WTC11 (cell line): ENCODE data around the gene TMEM80. TPM values are rescaled to one million over a fixed set of nuclear protein-coding genes. Genes with fewer than 3 reads are reported as not detected.

Experiments used
- ATAC-seq: fragments of 200-7000 bp; cut with Tn5 transposase; 2 replicates; pipeline ENCODE4 v1.10.0; 2021; ENCODE audit warnings: mild to moderate bottlenecking, moderate library complexity
- Bru-seq: library from RNA; stranded (reverse); fragments of 400-500 nt; gene quantifications from one replicate; lab custom pipeline; 2021; lab: Mats Ljungman, UMichigan
- CTCF ChIA-PET: fragments of 300-600 bp; sonication (Branson Sonifier 250); formaldehyde crosslinking; loops from one replicate; lab custom pipeline; 2021; ENCODE audit warnings: antibody characterized with exemption; lab: Charles Lee
- POLR2A ChIA-PET: fragments of 350-600 bp; sonication (Branson Sonifier 250); formaldehyde crosslinking; loops from one replicate; lab custom pipeline; 2021; ENCODE audit warnings: antibody characterized with exemption; lab: Charles Lee
- DNase-seq: peaks from one replicate; pipeline ENCODE4 v3.0.0; 2021; ENCODE audit warnings: low spot score
- H3K27ac Mint-ChIP-seq: 2 replicates; pipeline ENCODE4 v1.8.0; 2021; ENCODE audit warnings: mixed read lengths
- H3K27me3 Mint-ChIP-seq: 2 replicates; pipeline ENCODE4 v1.8.0; 2021; ENCODE audit warnings: low read depth, mild to moderate bottlenecking, moderate library complexity, mixed read lengths
- H3K36me3 Mint-ChIP-seq: 2 replicates; pipeline ENCODE4 v1.8.0; 2021; ENCODE audit warnings: mixed read lengths
- H3K4me1 Mint-ChIP-seq: 2 replicates; pipeline ENCODE4 v1.8.0; 2022; ENCODE audit warnings: mixed read lengths
- H3K4me3 Mint-ChIP-seq: 2 replicates; pipeline ENCODE4 v1.8.0; 2021; ENCODE audit warnings: mild to moderate bottlenecking, moderate library complexity, mixed read lengths
- H3K9me3 Mint-ChIP-seq: 2 replicates; pipeline ENCODE4 v1.8.0; 2021; ENCODE audit warnings: mixed read lengths
- ELF4 ChIP-seq: sonication (generic); formaldehyde crosslinking; IDR thresholded peaks from 2 replicates; pipeline ENCODE4 v1.8.1; 2022; ENCODE audit warnings: low read depth, mild to moderate bottlenecking, moderate library complexity, missing genetic modification reagents
- ESRRA ChIP-seq: sonication (generic); formaldehyde crosslinking; IDR thresholded peaks from 2 replicates; pipeline ENCODE4 v1.8.1; 2022; ENCODE audit warnings: mild to moderate bottlenecking, missing genetic modification reagents, borderline replicate concordance
- ETV6 ChIP-seq: sonication (generic); formaldehyde crosslinking; IDR thresholded peaks from 2 replicates; pipeline ENCODE4 v1.8.1; 2022; ENCODE audit warnings: mild to moderate bottlenecking, missing genetic modification reagents
- FOXK1 ChIP-seq: sonication (generic); formaldehyde crosslinking; IDR thresholded peaks from 2 replicates; pipeline ENCODE4 v1.8.0; 2022; ENCODE audit warnings: mild to moderate bottlenecking, moderate library complexity, missing genetic modification reagents
- FOXP1 ChIP-seq: sonication (generic); formaldehyde crosslinking; IDR thresholded peaks from 2 replicates; pipeline ENCODE4 v1.8.0; 2022; ENCODE audit warnings: missing genetic modification reagents, mild to moderate bottlenecking, moderate library complexity, borderline replicate concordance
- HMGA2 ChIP-seq: fragments of 250-450 bp; sonication (Bioruptor Pico); IDR thresholded peaks from 2 replicates; pipeline ENCODE4 v1.4.0; 2021; ENCODE audit warnings: mild to moderate bottlenecking, moderate library complexity
- JUN ChIP-seq: sonication (generic); formaldehyde crosslinking; IDR thresholded peaks from 2 replicates; pipeline ENCODE4 v1.8.0; 2023; ENCODE audit warnings: mild to moderate bottlenecking, missing genetic modification reagents
- MXD4 ChIP-seq: fragments of 250-450 bp; sonication (Bioruptor Pico); IDR thresholded peaks from 2 replicates; pipeline ENCODE4 v1.8.0; 2021; ENCODE audit warnings: mild to moderate bottlenecking, moderate library complexity, borderline replicate concordance
- MYBL2 ChIP-seq: sonication (generic); formaldehyde crosslinking; IDR thresholded peaks from 2 replicates; pipeline ENCODE4 v1.8.1; 2023; ENCODE audit warnings: mild to moderate bottlenecking, moderate library complexity, missing genetic modification reagents
- NR1H2 ChIP-seq: sonication (generic); formaldehyde crosslinking; IDR thresholded peaks from 2 replicates; pipeline ENCODE4 v1.9.0; 2021; ENCODE audit warnings: mild to moderate bottlenecking, moderate library complexity, missing genetic modification reagents
- SMAD3 ChIP-seq: sonication (generic); formaldehyde crosslinking; IDR thresholded peaks from 2 replicates; pipeline ENCODE4 v1.8.0; 2022; ENCODE audit warnings: missing genetic modification reagents, mild to moderate bottlenecking, borderline replicate concordance
- SP1 ChIP-seq: sonication (generic); formaldehyde crosslinking; conservative IDR thresholded peaks from 2 replicates; pipeline ENCODE4 v1.8.1; 2022; ENCODE audit warnings: missing genetic modification reagents
- TEAD1 ChIP-seq: sonication (generic); formaldehyde crosslinking; IDR thresholded peaks from 2 replicates; pipeline ENCODE4 v1.8.0; 2022; ENCODE audit warnings: mild to moderate bottlenecking, missing genetic modification reagents
- ZNF138 ChIP-seq: sonication (generic); formaldehyde crosslinking; conservative IDR thresholded peaks from 2 replicates; pipeline ENCODE4 v1.8.1; 2022; ENCODE audit warnings: mild to moderate bottlenecking, moderate library complexity, missing genetic modification reagents
- ZNF232 ChIP-seq: sonication (generic); formaldehyde crosslinking; IDR thresholded peaks from 2 replicates; pipeline ENCODE4 v1.8.0; 2022; ENCODE audit warnings: mild to moderate bottlenecking, missing genetic modification reagents
- ZNF396 ChIP-seq: fragments of 250-450 bp; sonication (Bioruptor Pico); IDR thresholded peaks from 2 replicates; pipeline ENCODE4 v1.8.0; 2021; ENCODE audit warnings: mild to moderate bottlenecking, moderate library complexity, borderline replicate concordance
- ZNF416 ChIP-seq: fragments of 250-450 bp; sonication (Bioruptor Pico); IDR thresholded peaks from 2 replicates; pipeline ENCODE4 v1.9.0; 2021; ENCODE audit warnings: mild to moderate bottlenecking, inconsistent platforms
- long read RNA-seq, 3 experiments: library from RNA in 1 of 3; library from capped mRNA in 1 of 3; library from polyadenylated mRNA in 1 of 3; unstranded in 2 of 3; stranded (forward) in 1 of 3; transcript quantifications; one replicate each; pipeline ENCODE4 v2.0.0, GENCODE V29; 2021
- total RNA-seq: library from RNA; stranded (reverse); gene quantifications from 3 replicates; pipeline ENCODE4 v1.2.3, GENCODE V29; 2021
- TF ChIP-seq, protein P1 (sequence below): sonication (generic); formaldehyde crosslinking; IDR thresholded peaks from 2 replicates; pipeline ENCODE4 v1.8.0; 2022; ENCODE audit warnings: missing genetic modification reagents
- TF ChIP-seq, protein P2 (sequence below): sonication (generic); formaldehyde crosslinking; IDR thresholded peaks from 2 replicates; pipeline ENCODE4 v1.8.1; 2023; ENCODE audit warnings: mild to moderate bottlenecking, missing genetic modification reagents
- TF ChIP-seq, protein P3 (sequence below): sonication (generic); formaldehyde crosslinking; IDR thresholded peaks from 2 replicates; pipeline ENCODE4 v1.8.0; 2023; ENCODE audit warnings: missing genetic modification reagents, mild to moderate bottlenecking, borderline replicate concordance
- TF ChIP-seq, protein P4 (sequence below): sonication (generic); formaldehyde crosslinking; IDR thresholded peaks from 2 replicates; pipeline ENCODE4 v1.8.1; 2022; ENCODE audit warnings: mild to moderate bottlenecking, moderate library complexity, missing genetic modification reagents

The TMEM80 gene
- total RNA-seq (23.4 to 28.4 TPM (median 24.5 TPM) in 3 replicates), Bru-seq, nascent RNA (percentile 75 among the genes with signal in this experiment)
- long read RNA-seq, experiment 1, partial matches to known transcripts, result 21 of 75 reads
- long read RNA-seq, experiment 1, other reads (novel, unspliced or antisense), result 54 of 75 reads
- long read RNA-seq, experiment 2, partial matches to known transcripts, result 3 of 18 reads
- long read RNA-seq, experiment 2, other reads (novel, unspliced or antisense), result 13 of 18 reads
- long read RNA-seq, experiment 3, partial matches to known transcripts, result 2 of 13 reads
- long read RNA-seq, experiment 3, other reads (novel, unspliced or antisense), result 11 of 13 reads

DNA sequence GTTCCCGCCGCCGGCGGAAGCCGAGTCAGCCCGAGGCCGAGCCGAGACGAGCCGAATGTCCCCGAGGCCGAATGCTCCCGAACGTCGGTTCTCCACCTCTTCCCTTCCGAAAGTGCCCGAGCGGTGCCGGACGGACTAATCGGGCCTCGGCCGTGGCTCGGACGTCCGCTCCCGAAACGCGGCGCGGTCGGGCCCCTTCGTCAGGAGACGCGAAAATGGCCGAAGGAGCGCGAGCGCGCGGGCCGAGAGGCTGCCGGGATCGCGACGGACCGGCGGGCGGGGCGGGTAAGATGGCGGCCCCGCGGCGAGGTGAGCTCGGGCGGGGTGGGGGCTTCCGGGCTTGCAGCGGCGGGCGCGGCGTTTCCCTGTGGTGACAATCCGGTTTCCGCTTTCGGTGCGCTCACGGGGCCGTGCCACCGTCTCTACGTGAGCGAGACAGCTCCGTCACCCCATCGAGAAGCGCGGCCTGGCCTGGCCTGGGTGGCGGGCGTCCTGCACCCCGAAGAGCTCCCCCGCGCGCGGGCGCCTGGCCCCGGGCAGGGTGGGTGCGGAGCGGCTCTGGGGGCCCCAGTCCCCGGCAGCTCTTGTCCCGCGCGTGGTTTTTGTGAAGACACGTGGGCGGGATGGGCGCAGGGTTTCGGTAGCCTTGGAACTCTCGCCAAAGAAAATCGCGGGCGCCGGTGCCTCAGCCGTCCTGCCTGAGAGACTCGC lies at the start of gene TMEM80:
TMEM80 (plus strand) TSS at position 279 of the 711 bp plus-strand sequence; CDS start at position 291, 12 bp downstream.
- POLR2A ChIA-PET, result interaction anchor here (0.6 to 2.0 kb wide), 8 partner anchors 8 to 120 kb away, joined by 3 to 5 read pairs (median 4); no protein-coding TSS in a partner anchor
- TF ChIP-seq ETV6 (CRISPR knock-in tag), result peak; percentile 91; the same call in 1 of the 2 replicates
- TF ChIP-seq SMAD3, result peak; percentile 55; the same call in 1 of the 2 replicates
- TF ChIP-seq ESRRA (CRISPR knock-in tag), result no peak
- peak; percentile 91; the same call in 1 of the 2 replicates for TF ChIP-seq ZNF232 (CRISPR knock-in tag)
- no peak for TF ChIP-seq MXD4 (CRISPR knock-in tag)
- no peak for TF ChIP-seq ZNF138 (CRISPR knock-in tag)
- peak; percentile 26; the same call in 1 of the 2 replicates for TF ChIP-seq FOXK1
- peak; percentile 52; the same call in 1 of the 2 replicates for TF ChIP-seq FOXP1 (CRISPR knock-in tag)
- no peak for TF ChIP-seq HMGA2 (CRISPR knock-in tag)
- TF ChIP-seq TEAD1 (CRISPR knock-in tag), result peak; percentile 76
- TF ChIP-seq ELF4, result 0 out of 2 replicates have a peak, but pooled peaks have one; percentile 24
- TF ChIP-seq ZNF416 (CRISPR knock-in tag), result 0 out of 2 replicates have a peak, but pooled peaks have one; percentile 17
- TF ChIP-seq, protein P1, sequence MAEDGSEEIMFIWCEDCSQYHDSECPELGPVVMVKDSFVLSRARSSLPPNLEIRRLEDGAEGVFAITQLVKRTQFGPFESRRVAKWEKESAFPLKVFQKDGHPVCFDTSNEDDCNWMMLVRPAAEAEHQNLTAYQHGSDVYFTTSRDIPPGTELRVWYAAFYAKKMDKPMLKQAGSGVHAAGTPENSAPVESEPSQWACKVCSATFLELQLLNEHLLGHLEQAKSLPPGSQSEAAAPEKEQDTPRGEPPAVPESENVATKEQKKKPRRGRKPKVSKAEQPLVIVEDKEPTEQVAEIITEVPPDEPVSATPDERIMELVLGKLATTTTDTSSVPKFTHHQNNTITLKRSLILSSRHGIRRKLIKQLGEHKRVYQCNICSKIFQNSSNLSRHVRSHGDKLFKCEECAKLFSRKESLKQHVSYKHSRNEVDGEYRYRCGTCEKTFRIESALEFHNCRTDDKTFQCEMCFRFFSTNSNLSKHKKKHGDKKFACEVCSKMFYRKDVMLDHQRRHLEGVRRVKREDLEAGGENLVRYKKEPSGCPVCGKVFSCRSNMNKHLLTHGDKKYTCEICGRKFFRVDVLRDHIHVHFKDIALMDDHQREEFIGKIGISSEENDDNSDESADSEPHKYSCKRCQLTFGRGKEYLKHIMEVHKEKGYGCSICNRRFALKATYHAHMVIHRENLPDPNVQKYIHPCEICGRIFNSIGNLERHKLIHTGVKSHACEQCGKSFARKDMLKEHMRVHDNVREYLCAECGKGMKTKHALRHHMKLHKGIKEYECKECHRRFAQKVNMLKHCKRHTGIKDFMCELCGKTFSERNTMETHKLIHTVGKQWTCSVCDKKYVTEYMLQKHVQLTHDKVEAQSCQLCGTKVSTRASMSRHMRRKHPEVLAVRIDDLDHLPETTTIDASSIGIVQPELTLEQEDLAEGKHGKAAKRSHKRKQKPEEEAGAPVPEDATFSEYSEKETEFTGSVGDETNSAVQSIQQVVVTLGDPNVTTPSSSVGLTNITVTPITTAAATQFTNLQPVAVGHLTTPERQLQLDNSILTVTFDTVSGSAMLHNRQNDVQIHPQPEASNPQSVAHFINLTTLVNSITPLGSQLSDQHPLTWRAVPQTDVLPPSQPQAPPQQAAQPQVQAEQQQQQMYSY, result no peak
- 0 out of 2 replicates have a peak, but pooled peaks have one; percentile 20 for TF ChIP-seq MYBL2 (CRISPR knock-in tag)
- TF ChIP-seq NR1H2 (CRISPR knock-in tag), result no peak
- TF ChIP-seq JUN, result peak; percentile 61; the same call in 1 of the 2 replicates
- TF ChIP-seq, protein P2, sequence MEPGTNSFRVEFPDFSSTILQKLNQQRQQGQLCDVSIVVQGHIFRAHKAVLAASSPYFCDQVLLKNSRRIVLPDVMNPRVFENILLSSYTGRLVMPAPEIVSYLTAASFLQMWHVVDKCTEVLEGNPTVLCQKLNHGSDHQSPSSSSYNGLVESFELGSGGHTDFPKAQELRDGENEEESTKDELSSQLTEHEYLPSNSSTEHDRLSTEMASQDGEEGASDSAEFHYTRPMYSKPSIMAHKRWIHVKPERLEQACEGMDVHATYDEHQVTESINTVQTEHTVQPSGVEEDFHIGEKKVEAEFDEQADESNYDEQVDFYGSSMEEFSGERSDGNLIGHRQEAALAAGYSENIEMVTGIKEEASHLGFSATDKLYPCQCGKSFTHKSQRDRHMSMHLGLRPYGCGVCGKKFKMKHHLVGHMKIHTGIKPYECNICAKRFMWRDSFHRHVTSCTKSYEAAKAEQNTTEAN (CRISPR knock-in tag), result peak; percentile 71; the same call in 1 of the 2 replicates
- TF ChIP-seq, protein P3, sequence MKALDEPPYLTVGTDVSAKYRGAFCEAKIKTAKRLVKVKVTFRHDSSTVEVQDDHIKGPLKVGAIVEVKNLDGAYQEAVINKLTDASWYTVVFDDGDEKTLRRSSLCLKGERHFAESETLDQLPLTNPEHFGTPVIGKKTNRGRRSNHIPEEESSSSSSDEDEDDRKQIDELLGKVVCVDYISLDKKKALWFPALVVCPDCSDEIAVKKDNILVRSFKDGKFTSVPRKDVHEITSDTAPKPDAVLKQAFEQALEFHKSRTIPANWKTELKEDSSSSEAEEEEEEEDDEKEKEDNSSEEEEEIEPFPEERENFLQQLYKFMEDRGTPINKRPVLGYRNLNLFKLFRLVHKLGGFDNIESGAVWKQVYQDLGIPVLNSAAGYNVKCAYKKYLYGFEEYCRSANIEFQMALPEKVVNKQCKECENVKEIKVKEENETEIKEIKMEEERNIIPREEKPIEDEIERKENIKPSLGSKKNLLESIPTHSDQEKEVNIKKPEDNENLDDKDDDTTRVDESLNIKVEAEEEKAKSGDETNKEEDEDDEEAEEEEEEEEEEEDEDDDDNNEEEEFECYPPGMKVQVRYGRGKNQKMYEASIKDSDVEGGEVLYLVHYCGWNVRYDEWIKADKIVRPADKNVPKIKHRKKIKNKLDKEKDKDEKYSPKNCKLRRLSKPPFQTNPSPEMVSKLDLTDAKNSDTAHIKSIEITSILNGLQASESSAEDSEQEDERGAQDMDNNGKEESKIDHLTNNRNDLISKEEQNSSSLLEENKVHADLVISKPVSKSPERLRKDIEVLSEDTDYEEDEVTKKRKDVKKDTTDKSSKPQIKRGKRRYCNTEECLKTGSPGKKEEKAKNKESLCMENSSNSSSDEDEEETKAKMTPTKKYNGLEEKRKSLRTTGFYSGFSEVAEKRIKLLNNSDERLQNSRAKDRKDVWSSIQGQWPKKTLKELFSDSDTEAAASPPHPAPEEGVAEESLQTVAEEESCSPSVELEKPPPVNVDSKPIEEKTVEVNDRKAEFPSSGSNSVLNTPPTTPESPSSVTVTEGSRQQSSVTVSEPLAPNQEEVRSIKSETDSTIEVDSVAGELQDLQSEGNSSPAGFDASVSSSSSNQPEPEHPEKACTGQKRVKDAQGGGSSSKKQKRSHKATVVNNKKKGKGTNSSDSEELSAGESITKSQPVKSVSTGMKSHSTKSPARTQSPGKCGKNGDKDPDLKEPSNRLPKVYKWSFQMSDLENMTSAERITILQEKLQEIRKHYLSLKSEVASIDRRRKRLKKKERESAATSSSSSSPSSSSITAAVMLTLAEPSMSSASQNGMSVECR (CRISPR knock-in tag), result peak; percentile 88
- no peak for TF ChIP-seq ZNF396 (CRISPR knock-in tag)
- TF ChIP-seq, protein P4, sequence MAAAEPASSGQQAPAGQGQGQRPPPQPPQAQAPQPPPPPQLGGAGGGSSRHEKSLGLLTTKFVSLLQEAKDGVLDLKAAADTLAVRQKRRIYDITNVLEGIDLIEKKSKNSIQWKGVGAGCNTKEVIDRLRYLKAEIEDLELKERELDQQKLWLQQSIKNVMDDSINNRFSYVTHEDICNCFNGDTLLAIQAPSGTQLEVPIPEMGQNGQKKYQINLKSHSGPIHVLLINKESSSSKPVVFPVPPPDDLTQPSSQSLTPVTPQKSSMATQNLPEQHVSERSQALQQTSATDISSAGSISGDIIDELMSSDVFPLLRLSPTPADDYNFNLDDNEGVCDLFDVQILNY, result peak; percentile 70; the same call in 1 of the 2 replicates
- peak; percentile 79 for TF ChIP-seq SP1 (CRISPR knock-in tag)

More for the DNA sequence above, at the start of gene TMEM80:
- Mint-ChIP-seq H3K4me3 (peak within 1 kb of the TSS; percentile 78), H3K9me3 (no peaks in the 10 kb centered on the region), H3K27me3 (no peaks in the 10 kb centered on the region), H3K36me3 (peaks cover 4% of the 10 kb centered on the region; the same call in 1 of the 2 replicates), H3K27ac (peak within 1 kb of the TSS; percentile 91), H3K4me1 (peaks cover 34% of the 10 kb centered on the region)
- ATAC-seq (peak; percentile 83), DNase-seq (peak; percentile 100)
- CTCF ChIA-PET, result interaction anchor here (0.6 to 4.0 kb wide), 14 partner anchors 10 to 141 kb away, joined by 3 to 38 read pairs (median 5); partner anchors contain the start of gene EPS8L2
